ENCODE data around the gene WDFY4. TPM values are rescaled to one million over a fixed set of nuclear protein-coding genes. Genes with fewer than 3 reads are reported as not detected.
A peak's percentile ranks its signal among the peaks of the same experiment; 100 is the strongest.

WDFY4 gene
- total and polyA plus RNA-seq, 2 of the 4 experiments (the other 2 are of a cell fraction): not detected

- H3K9ac ChIP-seq (ENCODE audit: low read depth, low read length): no peak overlapping the region
- H3K27ac ChIP-seq (ENCODE audit: insufficient read depth, low read length): no peak overlapping the region
- in situ Hi-C loops (cut with MboI; ENCODE audit: low sequenced_read_pairs): no loop called here
Observed at GRCh38 chr10:48708144-48708543, 23.5 kb downstream of the WDFY4 start.

More at GRCh38 chr10:48708144-48708543, 23.5 kb downstream of the WDFY4 start:
- no peak overlapping the region for H3K4ac ChIP-seq (ENCODE audit: low read depth, low read length)
- intact Hi-C loops (cut with micrococcal nuclease): no loop called here
- no peaks in the 10 kb centered on the region for H4K20me1 ChIP-seq (ENCODE audit: insufficient read depth, low read length)
- H2BK120ac ChIP-seq (ENCODE audit: low read depth, low read length): no peak overlapping the region
- TF ChIP-seq MXI1 (IDR thresholded peaks at IDR 0.05; ENCODE audit: borderline replicate concordance, low read depth, low read length) (no peak), RCOR1 (IDR thresholded peaks at IDR 0.05; ENCODE audit: insufficient replicate concordance, low read length) (no peak), USF2 (IDR thresholded peaks at IDR 0.05; ENCODE audit: low read depth, low read length) (peak; percentile 52), SMC3 (IDR thresholded peaks at IDR 0.05; ENCODE audit: low read depth, low read length) (no peak)
- no peak overlapping the region for H2BK15ac ChIP-seq (ENCODE audit: low read depth, low read length)
- dilution Hi-C loops (cut with HindIII; ENCODE audit: low sequenced_read_pairs, unreplicated experiment): no loop called here
- CTCF ChIA-PET: no interaction called here
- H3K56ac ChIP-seq (ENCODE audit: extremely low read depth, insufficient read depth, low read length): no peak overlapping the region
- H3K27me3 ChIP-seq (ENCODE audit: control insufficient read depth, insufficient read depth, low read length): peaks cover 29% of the 10 kb centered on the region
- H4K91ac ChIP-seq (ENCODE audit: insufficient read depth, low read depth, low read length): no peak overlapping the region
- H2BK20ac ChIP-seq (ENCODE audit: low read depth, low read length): no peak overlapping the region
- no peaks in the 10 kb centered on the region for H3K4me1 ChIP-seq (ENCODE audit: control insufficient read depth, insufficient read depth, low read length)
- H3K23ac ChIP-seq (ENCODE audit: low read depth, low read length): no peak overlapping the region
- H3K4me2 ChIP-seq (ENCODE audit: low read depth, low read length): no peak overlapping the region
- H3K4me3 ChIP-seq (ENCODE audit: insufficient read depth, low read depth, low read length): no peak overlapping the region
- no peaks in the 10 kb centered on the region for H3K36me3 ChIP-seq (ENCODE audit: control insufficient read depth, insufficient read depth, low read length)
- DNase-seq (peak; percentile 25), ATAC-seq (ENCODE audit: low read depth) (no peak)
- H3K9me3 ChIP-seq (ENCODE audit: control insufficient read depth, insufficient read depth, low read length): no peaks in the 10 kb centered on the region
- WGBS, 2 experiments (ENCODE audit: extremely low coverage in 2 of 2, insufficient read length in 1 of 2): no CpG with 5 or more reads among the region's 5 CpGs
- H3K79me1 ChIP-seq (ENCODE audit: low read depth in 1 of 2, low read length in 2 of 2): no peaks in the 10 kb centered on the region
- no peak overlapping the region for H3K18ac ChIP-seq (ENCODE audit: low read depth, low read length)
- no peak overlapping the region for H2AK5ac ChIP-seq (ENCODE audit: low read depth, low read length)
- no peak overlapping the region for H2BK5ac ChIP-seq (ENCODE audit: low read depth, low read length, poor library complexity, severe bottlenecking)
- no peak overlapping the region for H3K14ac ChIP-seq (replicated peaks; ENCODE audit: low read depth, low read length)
- H3K9me1 ChIP-seq (ENCODE audit: insufficient read depth, low read length): no peaks in the 10 kb centered on the region
- H2AK9ac ChIP-seq (replicated peaks; ENCODE audit: low read depth, low read length, poor library complexity): no peak overlapping the region
- POLR2A ChIA-PET (ENCODE audit: unreplicated experiment): no interaction called here
- H2AFZ ChIP-seq (replicated peaks; ENCODE audit: low read length, poor library complexity): peak overlapping the region; percentile 25
- H4K8ac ChIP-seq (ENCODE audit: low read depth in 2 of 2, low read length in 2 of 2): no peak overlapping the region
- no TSS peak for BruUV-seq (replicated peaks)
- no peak overlapping the region for H4K5ac ChIP-seq (ENCODE audit: low read depth, low read length)

Data from IMR-90 (cell line).